HAP-1 (cell line): ENCODE measurements around the gene TBC1D30.
"Not testable (repeated sequence)": the region's sequence is repeated elsewhere in the genome, so short reads cannot be mapped to it uniquely, and the experiment has no call there.

Experiments used
- DNase-seq, 2 experiments: peaks; one replicate each; pipeline ENCODE4 v3.0.0-alpha.2; 2016 to 2020; ENCODE audit warnings: low spot score in 2 of 2
- H3K27me3 ChIP-seq: fragments of 250-450 bp; sonication (Bioruptor Pico); 2 replicates; pipeline ENCODE4 v1.5.1; 2020; ENCODE audit warnings: low read depth, mild to moderate bottlenecking, moderate library complexity
- H3K36me3 ChIP-seq: fragments of 250-450 bp; sonication (Bioruptor Pico); replicated peaks from 2 replicates; pipeline ENCODE4 v1.5.1; 2020; ENCODE audit warnings: mild to moderate bottlenecking
- H3K4me1 ChIP-seq: fragments of 250-450 bp; sonication (Bioruptor Pico); 2 replicates; pipeline ENCODE4 v1.5.1; 2020; ENCODE audit warnings: mild to moderate bottlenecking
- H3K4me3 ChIP-seq: fragments of 250-450 bp; sonication (Bioruptor Pico); 2 replicates; pipeline ENCODE4 v1.5.1; 2020; ENCODE audit warnings: mild to moderate bottlenecking, moderate library complexity
- H3K9me3 ChIP-seq: fragments of 250-450 bp; sonication (Bioruptor Pico); 2 replicates; pipeline ENCODE4 v1.5.1; 2020; ENCODE audit warnings: mild to moderate bottlenecking, moderate library complexity
- in situ Hi-C: fragments of 300-500 bp; cut with MboI; formaldehyde crosslinking; loops from 3 replicates; pipeline ENCODE4 v1.14.3; 2020; ENCODE audit warnings: low sequenced_read_pairs, inconsistent platforms, mixed read lengths

TBC1D30 gene

GRCh38 chr12:64824500-64825142 lies at the start of gene TBC1D30:
Gene TBC1D30 (plus strand): TSS chr12:64824647. CDS start chr12:64824880, 233 bp downstream.
- Histone ChIP-seq H3K9me3 (no peaks in the 10 kb centered on the region; the same call in 1 of the 2 replicates), H3K27me3 (peaks cover 23% of the 10 kb centered on the region), H3K4me1 (no peaks in the 10 kb centered on the region), H3K36me3 (no peaks in the 10 kb centered on the region), H3K4me3 (peak within 1 kb of the TSS; percentile 28)
- in situ Hi-C loops, result no loop called here
- peak; percentile 13 to 60 for DNase-seq

- DNase-seq, in situ Hi-C loops, H3K9me3 ChIP-seq, H3K4me1 ChIP-seq, H3K4me3 ChIP-seq, H3K27me3 ChIP-seq, H3K36me3 ChIP-seq: not testable (repeated sequence)
These were observed 49.2 kb upstream of the TBC1D30 start for GRCh38 chr12:64775147-64775736.

- Histone ChIP-seq H3K4me1 (peaks cover 14% of the 10 kb centered on the region), H3K27me3 (no peaks in the 10 kb centered on the region), H3K9me3 (no peaks in the 10 kb centered on the region; the same call in 1 of the 2 replicates), H3K36me3 (no peaks in the 10 kb centered on the region), H3K4me3 (no peak overlapping the region)
- in situ Hi-C loops, result no loop called here
- peak in 1 of 2 experiments; percentile 29 for DNase-seq
These were observed 45.0 kb upstream of the TBC1D30 start for GRCh38 chr12:64779354-64779974.

- Histone ChIP-seq H3K9me3 (no peaks in the 10 kb centered on the region; the same call in 1 of the 2 replicates), H3K27me3 (no peaks in the 10 kb centered on the region), H3K4me3 (peak overlapping the region; percentile 39), H3K4me1 (peaks cover 14% of the 10 kb centered on the region), H3K36me3 (no peaks in the 10 kb centered on the region)
- in situ Hi-C loops, result no loop called here
- peak in 1 of 2 experiments; percentile 14 for DNase-seq
These were observed 44.3 kb upstream of the TBC1D30 start for GRCh38 chr12:64780132-64780530.

GRCh38 chr12:64780531-64781279 lies 43.7 kb upstream of the TBC1D30 start:
- peak in 1 of 2 experiments; percentile 62 for DNase-seq
- Histone ChIP-seq H3K4me3 (peak overlapping the region; percentile 39), H3K4me1 (peaks cover 14% of the 10 kb centered on the region), H3K9me3 (no peaks in the 10 kb centered on the region; the same call in 1 of the 2 replicates), H3K27me3 (no peaks in the 10 kb centered on the region), H3K36me3 (no peaks in the 10 kb centered on the region)
- in situ Hi-C loops, result no loop called here

GRCh38 chr12:64781280-64782190 lies 42.9 kb upstream of the TBC1D30 start:
- DNase-seq, result peak; percentile 25 to 32
- no peaks in the 10 kb centered on the region for H3K9me3 ChIP-seq
- H3K36me3 ChIP-seq, result no peaks in the 10 kb centered on the region
- in situ Hi-C loops, result no loop called here
- H3K4me3 ChIP-seq, result peak overlapping the region; percentile 39
- H3K4me1 ChIP-seq, result peaks cover 14% of the 10 kb centered on the region
- no peaks in the 10 kb centered on the region for H3K27me3 ChIP-seq

GRCh38 chr12:64782191-64782876 lies 42.1 kb upstream of the TBC1D30 start:
- Histone ChIP-seq H3K4me1 (peaks cover 18% of the 10 kb centered on the region), H3K4me3 (peak overlapping the region; percentile 39), H3K27me3 (no peaks in the 10 kb centered on the region), H3K36me3 (peaks cover 5% of the 10 kb centered on the region; the same call in 1 of the 2 replicates), H3K9me3 (no peaks in the 10 kb centered on the region)
- DNase-seq, result no peak
- in situ Hi-C loops, result no loop called here

- H3K4me1 ChIP-seq, result peaks cover 25% of the 10 kb centered on the region
- H3K36me3 ChIP-seq, result peaks cover 5% of the 10 kb centered on the region; the same call in 1 of the 2 replicates
- H3K27me3 ChIP-seq, result no peaks in the 10 kb centered on the region
- no peaks in the 10 kb centered on the region for H3K9me3 ChIP-seq
- DNase-seq, result no peak
- H3K4me3 ChIP-seq, result no peak overlapping the region
- in situ Hi-C loops, result no loop called here
These were observed 38.6 kb upstream of the TBC1D30 start for GRCh38 chr12:64785838-64786237.

GRCh38 chr12:64790166-64790565 lies 34.3 kb upstream of the TBC1D30 start:
- H3K4me3 ChIP-seq, result no peak overlapping the region
- in situ Hi-C loops, result no loop called here

GRCh38 chr12:64791036-64791435 lies 33.4 kb upstream of the TBC1D30 start:
- peaks cover 20% of the 10 kb centered on the region for H3K4me1 ChIP-seq
- H3K36me3 ChIP-seq, result peaks cover 5% of the 10 kb centered on the region; the same call in 1 of the 2 replicates
- no peaks in the 10 kb centered on the region for H3K27me3 ChIP-seq
- no peaks in the 10 kb centered on the region for H3K9me3 ChIP-seq
- in situ Hi-C loops, result no loop called here
- no peak for DNase-seq
- no peak overlapping the region for H3K4me3 ChIP-seq

More at GRCh38 chr12:64790166-64790565, 34.3 kb upstream of the TBC1D30 start:
- Histone ChIP-seq H3K9me3 (no peaks in the 10 kb centered on the region), H3K4me1 (peaks cover 20% of the 10 kb centered on the region), H3K36me3 (peaks cover 5% of the 10 kb centered on the region; the same call in 1 of the 2 replicates), H3K27me3 (no peaks in the 10 kb centered on the region)
- no peak for DNase-seq

- in situ Hi-C loops, result no loop called here
- Histone ChIP-seq H3K9me3 (no peaks in the 10 kb centered on the region), H3K27me3 (no peaks in the 10 kb centered on the region), H3K4me3 (no peak overlapping the region), H3K4me1 (peaks cover 17% of the 10 kb centered on the region), H3K36me3 (peaks cover 2% of the 10 kb centered on the region; the same call in 1 of the 2 replicates)
- no peak for DNase-seq
These were observed 32.3 kb upstream of the TBC1D30 start for GRCh38 chr12:64792128-64792527.

GRCh38 chr12:64793610-64794009 lies 30.8 kb upstream of the TBC1D30 start:
- peaks cover 3% of the 10 kb centered on the region for H3K4me1 ChIP-seq
- no peak for DNase-seq
- in situ Hi-C loops, result no loop called here
- no peaks in the 10 kb centered on the region for H3K36me3 ChIP-seq
- no peaks in the 10 kb centered on the region for H3K27me3 ChIP-seq
- no peaks in the 10 kb centered on the region for H3K9me3 ChIP-seq
- H3K4me3 ChIP-seq, result no peak overlapping the region
